ENCODE measurements around the gene RRAGB. TPM values are rescaled to one million over a fixed set of nuclear protein-coding genes. Genes with fewer than 3 reads are reported as not detected.

Gene RRAGB
- total RNA-seq, 2 experiments from 2014 or later = 6.3 to 6.4 TPM

GRCh38 chrX:55714161-55714560 is 3.4 kb upstream of the RRAGB start:
- Mint-ChIP-seq H3K9me3 (peaks cover 2% of the 10 kb centered on the region), H3K36me3 (ENCODE audit: low read depth) (no peaks in the 10 kb centered on the region)

DNA sequence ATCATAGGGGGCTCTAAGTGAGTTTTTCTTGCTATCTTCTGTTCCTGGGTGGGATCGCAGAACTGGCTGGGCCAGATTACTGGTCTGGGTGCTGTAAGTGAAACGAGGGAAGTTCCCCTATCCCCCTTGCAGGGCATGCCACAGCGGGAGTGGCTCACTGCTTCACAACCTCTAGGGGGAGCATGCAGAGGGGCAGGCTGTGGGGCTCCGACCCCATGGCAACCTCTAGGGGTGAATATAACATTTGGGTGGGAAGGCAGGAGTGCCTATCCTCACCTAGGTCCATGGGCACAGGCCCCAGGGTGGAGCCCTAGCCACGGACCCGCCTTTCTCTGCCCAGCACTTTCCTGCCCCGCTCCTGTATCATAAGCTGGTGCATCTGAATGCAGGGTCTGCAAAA is 1.7 kb upstream of the RRAGB start:
- no peaks in the 10 kb centered on the region for H3K9me3 Mint-ChIP-seq
- TF ChIP-seq, protein P1, sequence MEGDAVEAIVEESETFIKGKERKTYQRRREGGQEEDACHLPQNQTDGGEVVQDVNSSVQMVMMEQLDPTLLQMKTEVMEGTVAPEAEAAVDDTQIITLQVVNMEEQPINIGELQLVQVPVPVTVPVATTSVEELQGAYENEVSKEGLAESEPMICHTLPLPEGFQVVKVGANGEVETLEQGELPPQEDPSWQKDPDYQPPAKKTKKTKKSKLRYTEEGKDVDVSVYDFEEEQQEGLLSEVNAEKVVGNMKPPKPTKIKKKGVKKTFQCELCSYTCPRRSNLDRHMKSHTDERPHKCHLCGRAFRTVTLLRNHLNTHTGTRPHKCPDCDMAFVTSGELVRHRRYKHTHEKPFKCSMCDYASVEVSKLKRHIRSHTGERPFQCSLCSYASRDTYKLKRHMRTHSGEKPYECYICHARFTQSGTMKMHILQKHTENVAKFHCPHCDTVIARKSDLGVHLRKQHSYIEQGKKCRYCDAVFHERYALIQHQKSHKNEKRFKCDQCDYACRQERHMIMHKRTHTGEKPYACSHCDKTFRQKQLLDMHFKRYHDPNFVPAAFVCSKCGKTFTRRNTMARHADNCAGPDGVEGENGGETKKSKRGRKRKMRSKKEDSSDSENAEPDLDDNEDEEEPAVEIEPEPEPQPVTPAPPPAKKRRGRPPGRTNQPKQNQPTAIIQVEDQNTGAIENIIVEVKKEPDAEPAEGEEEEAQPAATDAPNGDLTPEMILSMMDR (IDR thresholded peaks at IDR 0.05) = no peak
- DNase-seq (peak; percentile 3), ATAC-seq (no peak)
- H3K36me3 Mint-ChIP-seq (ENCODE audit: low read depth) = no peaks in the 10 kb centered on the region
- no peak overlapping the region for H3K27ac Mint-ChIP-seq
- CTCF ChIA-PET = interaction anchor here (0.6 to 1.4 kb wide), 3 partner anchors 14 to 936 kb away, joined by 3 to 5 read pairs (median 3); no protein-coding TSS in a partner anchor
- H3K4me3 Mint-ChIP-seq = no peak overlapping the region
- intact Hi-C loops (cut with micrococcal nuclease) = no loop called here
- no peaks in the 10 kb centered on the region for H3K27me3 Mint-ChIP-seq
- H3K4me1 Mint-ChIP-seq (ENCODE audit: low read depth) = peaks cover 16% of the 10 kb centered on the region
- POLR2A ChIA-PET = no interaction called here

More at GRCh38 chrX:55714161-55714560, 3.4 kb upstream of the RRAGB start:
- no peak overlapping the region for H3K4me3 Mint-ChIP-seq
- TF ChIP-seq, protein P1 (IDR thresholded peaks at IDR 0.05) = no peak
- POLR2A ChIA-PET = interaction anchor here (0.8 kb wide), 1 partner anchor 9 kb away, joined by 3 read pairs; no protein-coding TSS in a partner anchor
- H3K4me1 Mint-ChIP-seq (ENCODE audit: low read depth) = peaks cover 10% of the 10 kb centered on the region
- H3K27me3 Mint-ChIP-seq = no peaks in the 10 kb centered on the region
- no peak overlapping the region for H3K27ac Mint-ChIP-seq
- DNase-seq (no peak), ATAC-seq (no peak)
- intact Hi-C loops (cut with micrococcal nuclease) = no loop called here
- CTCF ChIA-PET = interaction anchor here (1.2 kb wide), 1 partner anchor 15 kb away, joined by 5 read pairs; no protein-coding TSS in a partner anchor

DNA sequence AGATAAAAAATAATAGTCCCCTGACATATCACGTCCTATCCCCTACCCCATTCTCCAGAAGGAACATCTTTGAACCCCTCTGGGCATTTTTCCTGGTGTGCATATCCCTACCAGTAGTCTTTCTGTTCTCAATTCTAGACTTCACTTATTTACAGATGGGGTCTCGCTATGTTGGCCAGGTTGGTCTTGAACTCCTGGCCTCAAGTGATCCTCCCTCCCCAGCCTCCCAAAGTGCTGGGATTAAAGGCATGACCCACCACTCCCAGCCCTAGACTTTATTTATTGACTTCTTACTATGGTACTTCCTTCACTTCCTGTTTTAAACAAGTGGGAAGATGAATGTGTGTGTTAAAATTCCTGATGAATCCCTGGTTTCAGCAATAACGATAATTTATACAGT is 612 bp upstream of the RRAGB start:
- Mint-ChIP-seq H3K27ac (peak overlapping the region; percentile 86), H3K36me3 (ENCODE audit: low read depth) (peaks cover 2% of the 10 kb centered on the region), H3K4me3 (peak overlapping the region; percentile 90), H3K9me3 (no peaks in the 10 kb centered on the region), H3K27me3 (no peaks in the 10 kb centered on the region), H3K4me1 (ENCODE audit: low read depth) (peaks cover 24% of the 10 kb centered on the region)
- intact Hi-C loops (cut with micrococcal nuclease) = no loop called here
- DNase-seq (no peak), ATAC-seq (no peak)
- TF ChIP-seq, protein P1 (IDR thresholded peaks at IDR 0.05) = no peak
- ChIA-PET CTCF (interaction anchor here (1.0 to 2.7 kb wide), 4 partner anchors 19 to 265 kb away, joined by 3 to 9 read pairs (median 4); partner anchors contain the start of gene MAGEH1), POLR2A (interaction anchor here (0.6 kb wide), 1 partner anchor 453 kb away, joined by 3 read pairs; no protein-coding TSS in a partner anchor)

DNA sequence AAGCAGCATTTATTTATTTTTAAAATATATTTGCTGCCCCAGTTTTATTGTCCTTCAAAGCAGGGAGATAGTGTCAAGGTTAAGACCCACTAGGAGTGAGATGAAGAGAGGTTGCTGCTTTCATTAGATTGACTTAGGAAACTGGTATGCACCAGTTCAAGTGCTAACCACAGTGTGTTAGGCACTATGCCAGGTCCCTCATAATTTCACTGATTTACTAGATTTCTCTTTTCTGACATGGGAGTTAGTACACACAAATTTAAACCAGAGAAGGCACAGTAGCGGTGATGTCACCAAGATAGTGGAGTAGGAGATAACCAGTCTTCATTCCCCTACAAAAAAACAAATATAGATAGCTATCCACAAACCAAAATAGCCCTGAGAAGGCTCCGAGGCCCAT is 14.3 kb downstream of the RRAGB start:
- intact Hi-C loops (cut with micrococcal nuclease) = no loop called here
- peaks cover 4% of the 10 kb centered on the region for H3K4me1 Mint-ChIP-seq (ENCODE audit: low read depth)
- no peak for DNase-seq
- peaks cover 4% of the 10 kb centered on the region for H3K9me3 Mint-ChIP-seq
- POLR2A ChIA-PET = no interaction called here
- no peak overlapping the region for H3K4me3 Mint-ChIP-seq
- CTCF ChIA-PET = no interaction called here
- no peak overlapping the region for H3K27ac Mint-ChIP-seq
- H3K36me3 Mint-ChIP-seq (ENCODE audit: low read depth) = peaks cover 51% of the 10 kb centered on the region
- TF ChIP-seq, protein P1 (IDR thresholded peaks at IDR 0.05) = no peak
- H3K27me3 Mint-ChIP-seq = no peaks in the 10 kb centered on the region
- ATAC-seq = no peak

DNA sequence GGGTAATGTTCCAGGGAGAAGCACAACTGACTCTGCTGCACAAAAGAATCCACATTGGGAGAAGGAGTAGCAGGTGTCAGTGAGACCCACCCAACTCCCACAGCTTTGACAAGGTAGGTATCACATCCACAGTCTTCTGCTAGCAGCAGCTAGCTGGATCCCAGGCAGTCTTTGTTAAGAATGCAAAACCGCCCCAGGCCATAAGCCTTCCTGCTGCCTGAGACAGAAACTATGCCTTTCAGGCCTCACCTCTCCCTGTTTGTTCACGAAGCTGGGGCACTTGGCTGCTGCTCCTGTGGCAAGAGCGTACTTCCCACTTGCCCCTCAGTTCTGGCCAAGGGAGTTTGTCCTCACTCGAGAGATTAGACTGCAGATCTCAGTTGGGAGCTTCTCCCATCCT is 21.4 kb downstream of the RRAGB start:
- ATAC-seq = no peak
- peaks cover 4% of the 10 kb centered on the region for H3K9me3 Mint-ChIP-seq
- H3K4me1 Mint-ChIP-seq (ENCODE audit: low read depth) = no peaks in the 10 kb centered on the region
- no peak overlapping the region for H3K27ac Mint-ChIP-seq
- H3K36me3 Mint-ChIP-seq (ENCODE audit: low read depth) = peaks cover 47% of the 10 kb centered on the region
- CTCF ChIA-PET = no interaction called here
- no peak for DNase-seq
- intact Hi-C loops (cut with micrococcal nuclease) = no loop called here
- POLR2A ChIA-PET = no interaction called here
- H3K27me3 Mint-ChIP-seq = no peaks in the 10 kb centered on the region
- TF ChIP-seq, protein P1 (IDR thresholded peaks at IDR 0.05) = no peak
- no peak overlapping the region for H3K4me3 Mint-ChIP-seq

Measured in activated CD8-positive, alpha-beta T cell treated with anti-CD3 and anti-CD28 coated beads for 36 hours (primary cell).